ENCODE results near the gene CLCN4.

Gene CLCN4

GRCh38 chrX:10169175-10169574, 12.4 kb downstream of the CLCN4 start:
- no peak for DNase-seq

- no peak for DNase-seq
Measured at GRCh38 chrX:10171249-10171648, 14.5 kb downstream of the CLCN4 start.

- DNase-seq, result no peak
Measured at GRCh38 chrX:10172877-10173276, 16.1 kb downstream of the CLCN4 start.

- DNase-seq, result no peak
Measured at GRCh38 chrX:10173331-10173900, 16.6 kb downstream of the CLCN4 start.

GRCh38 chrX:10174051-10174450, 17.3 kb downstream of the CLCN4 start:
- DNase-seq, result no peak

- DNase-seq, result no peak
Measured at GRCh38 chrX:10174810-10175209, 18.0 kb downstream of the CLCN4 start.

GRCh38 chrX:10175319-10175871, 18.6 kb downstream of the CLCN4 start:
- no peak for DNase-seq

- no peak for DNase-seq
Measured at GRCh38 chrX:10176121-10177003, 19.6 kb downstream of the CLCN4 start.

- DNase-seq, result no peak
Measured at GRCh38 chrX:10177004-10177396, 20.2 kb downstream of the CLCN4 start.

GRCh38 chrX:10177601-10178000, 20.8 kb downstream of the CLCN4 start:
- no peak for DNase-seq

- DNase-seq, result no peak
Measured at GRCh38 chrX:10178866-10179463, 22.2 kb downstream of the CLCN4 start.

- DNase-seq, result no peak
Measured at GRCh38 chrX:10183760-10184159, 27.0 kb downstream of the CLCN4 start.

- no peak for DNase-seq
Measured at GRCh38 chrX:10184411-10184810, 27.6 kb downstream of the CLCN4 start.

GRCh38 chrX:10186355-10186754, 29.6 kb downstream of the CLCN4 start:
- DNase-seq, result no peak

- DNase-seq, result no peak
Measured at GRCh38 chrX:10187421-10187820, 30.6 kb downstream of the CLCN4 start.

- DNase-seq, result peak; percentile 16 to 40 (median 27)
Measured at GRCh38 chrX:10189317-10190268, 32.8 kb downstream of the CLCN4 start.

GRCh38 chrX:10190367-10190766, 33.6 kb downstream of the CLCN4 start:
- DNase-seq, result no peak

GRCh38 chrX:10193587-10193986, 36.8 kb downstream of the CLCN4 start:
- no peak for DNase-seq

GRCh38 chrX:10195425-10195824, 38.6 kb downstream of the CLCN4 start:
- no peak for DNase-seq

- DNase-seq, result no peak
Measured at GRCh38 chrX:10195947-10196346, 39.2 kb downstream of the CLCN4 start.

GRCh38 chrX:10197279-10198210, 40.8 kb downstream of the CLCN4 start:
- no peak for DNase-seq

All from activated CD4-positive, CD25-positive, alpha-beta regulatory T cell (primary cell).